DMS153 treated with DMSO at 0.1 percent for 48 hours (cell line): ENCODE measurements around the gene OSBPL9.
A peak's percentile ranks its signal among the peaks of the same experiment; 100 is the strongest.
"Not testable (repeated sequence)": the region's sequence is repeated elsewhere in the genome, so short reads cannot be mapped to it uniquely, and the experiment has no call there.

ENCODE experiments used
- DNase-seq: peaks from one replicate; lab custom pipeline; 2025; ENCODE audit not compliant: unreplicated experiment; lab: John Stamatoyannopoulos, UW

Gene OSBPL9

GRCh38 chr1:51607681-51608095, 9.2 kb upstream of the OSBPL9 start:
- no peak for DNase-seq

- not testable (repeated sequence) for DNase-seq
Measured at GRCh38 chr1:51610104-51610503, 6.8 kb upstream of the OSBPL9 start.

- DNase-seq: no peak
Measured at GRCh38 chr1:51610637-51611036, 6.3 kb upstream of the OSBPL9 start.

- no peak for DNase-seq
Measured at GRCh38 chr1:51612447-51612961, 4.4 kb upstream of the OSBPL9 start.

- DNase-seq: no peak
Measured at GRCh38 chr1:51615780-51616291, 1.1 kb upstream of the OSBPL9 start.

- DNase-seq: no peak
Measured at GRCh38 chr1:51616490-51616889, 402 bp upstream of the OSBPL9 start.

GRCh38 chr1:51618715-51619114, 1.8 kb downstream of the OSBPL9 start:
- no peak for DNase-seq

GRCh38 chr1:51620470-51620869, 3.6 kb downstream of the OSBPL9 start:
- DNase-seq: no peak

- DNase-seq: no peak
Measured at GRCh38 chr1:51621161-51621560, 4.3 kb downstream of the OSBPL9 start.

- DNase-seq: no peak
Measured at GRCh38 chr1:51621841-51622454, 5.1 kb downstream of the OSBPL9 start.

GRCh38 chr1:51622455-51622913, 5.6 kb downstream of the OSBPL9 start:
- peak; percentile 59 for DNase-seq

GRCh38 chr1:51623025-51623424, 6.1 kb downstream of the OSBPL9 start:
- no peak for DNase-seq

GRCh38 chr1:51623450-51623849, 6.6 kb downstream of the OSBPL9 start:
- no peak for DNase-seq

GRCh38 chr1:51624855-51625254, 8.0 kb downstream of the OSBPL9 start:
- peak; percentile 19 for DNase-seq

GRCh38 chr1:51627672-51628071, 10.8 kb downstream of the OSBPL9 start:
- DNase-seq: no peak

- no peak for DNase-seq
Measured at GRCh38 chr1:51628715-51629590, 12.1 kb downstream of the OSBPL9 start.

- no peak for DNase-seq
Measured at GRCh38 chr1:51629918-51630317, 13.0 kb downstream of the OSBPL9 start.

- DNase-seq: no peak
Measured at GRCh38 chr1:51630393-51630792, 13.5 kb downstream of the OSBPL9 start.

GRCh38 chr1:51630922-51631321, 14.0 kb downstream of the OSBPL9 start:
- DNase-seq: no peak

- DNase-seq: no peak
Measured at GRCh38 chr1:51631747-51632146, 14.9 kb downstream of the OSBPL9 start.

- no peak for DNase-seq
Measured at GRCh38 chr1:51634618-51635017, 17.7 kb downstream of the OSBPL9 start.

- DNase-seq: no peak
Measured at GRCh38 chr1:51635615-51636014, 18.7 kb downstream of the OSBPL9 start.
